ENCODE data around the gene TPP1. TPM values are rescaled to one million over a fixed set of nuclear protein-coding genes. Genes with fewer than 3 reads are reported as not detected.

The TPP1 gene
- polyA plus RNA-seq, 10 donors, result 36.4 to 48.0 (median 40.9) TPM

GRCh38 chr11:6650104-6650503 is 30.9 kb upstream of the TPP1 start:
- DNase-seq, result no peak

GRCh38 chr11:6648501-6648900 is 29.3 kb upstream of the TPP1 start:
- no peak for DNase-seq

- DNase-seq, result no peak
Measured at GRCh38 chr11:6647836-6648235, 28.6 kb upstream of the TPP1 start.

- DNase-seq, result peak; percentile 58 to 92 (median 79)
Measured at GRCh38 chr11:6646918-6647679, 27.9 kb upstream of the TPP1 start.

- peak; percentile 90 to 97 (median 93) for DNase-seq
Measured at GRCh38 chr11:6646576-6646917, 27.3 kb upstream of the TPP1 start.

GRCh38 chr11:6646071-6646470 is 26.8 kb upstream of the TPP1 start:
- peak; percentile 65 to 93 (median 82) for DNase-seq

GRCh38 chr11:6642957-6643356 is 23.7 kb upstream of the TPP1 start:
- no peak for DNase-seq

GRCh38 chr11:6640985-6641701 is 21.9 kb upstream of the TPP1 start:
- no peak for DNase-seq

- DNase-seq, result no peak
Measured at GRCh38 chr11:6640036-6640984, 21.1 kb upstream of the TPP1 start.

- DNase-seq, result no peak
Measured at GRCh38 chr11:6638429-6638828, 19.2 kb upstream of the TPP1 start.

- DNase-seq, result peak in 2 of 3 donors; percentile 53 to 60
Measured at GRCh38 chr11:6637871-6638270, 18.6 kb upstream of the TPP1 start.

GRCh38 chr11:6636480-6636879 is 17.3 kb upstream of the TPP1 start:
- DNase-seq, result no peak

GRCh38 chr11:6635082-6635932 is 16.1 kb upstream of the TPP1 start:
- peak in 1 of 3 donors; percentile 83 for DNase-seq

GRCh38 chr11:6634534-6634933 is 15.3 kb upstream of the TPP1 start:
- no peak for DNase-seq

GRCh38 chr11:6633422-6634408 is 14.5 kb upstream of the TPP1 start:
- no peak for DNase-seq

- no peak for DNase-seq
Measured at GRCh38 chr11:6632116-6633073, 13.2 kb upstream of the TPP1 start.

GRCh38 chr11:6631361-6631890 is 12.2 kb upstream of the TPP1 start:
- DNase-seq, result no peak

GRCh38 chr11:6630632-6631291 is 11.5 kb upstream of the TPP1 start:
- DNase-seq, result no peak

Data from muscle of back (tissue), 11 donors.